Nephron (organoid): Measurements from ENCODE around the gene C10orf67.

Experiments
- H3K27ac Mint-ChIP-seq, 3 experiments: 2 replicates each; pipeline ENCODE4 v1.8.0; 2020; ENCODE audit warnings: mixed read lengths in 3 of 3, mild to moderate bottlenecking in 2 of 3, moderate library complexity in 1 of 3
- H3K27me3 Mint-ChIP-seq: 2 replicates; pipeline ENCODE4 v1.8.0; 2021; ENCODE audit warnings: low read depth, mild to moderate bottlenecking, moderate library complexity, mixed read lengths
- H3K36me3 Mint-ChIP-seq: 2 replicates; pipeline ENCODE4 v1.8.0; 2020; ENCODE audit warnings: low read depth, mixed read lengths
- H3K4me1 Mint-ChIP-seq: 2 replicates; pipeline ENCODE4 v1.8.0; 2020; ENCODE audit warnings: mixed read lengths
- H3K4me3 Mint-ChIP-seq, 3 experiments: 2 replicates each; pipeline ENCODE4 v1.8.0; 2020; ENCODE audit warnings: mild to moderate bottlenecking in 3 of 3, mixed read lengths in 3 of 3, moderate library complexity in 2 of 3
- H3K9me3 Mint-ChIP-seq: 2 replicates; pipeline ENCODE4 v1.8.0; 2020; ENCODE audit warnings: mixed read lengths
- CTCF ChIP-seq, 3 experiments: fragments of 200-600 bp; sonication (generic); IDR thresholded peaks; one replicate each; pipeline ENCODE4 v1.5.0; 2021; ENCODE audit warnings: antibody characterized with exemption in 3 of 3; ENCODE audit not compliant: unreplicated experiment in 3 of 3

C10orf67 gene

GRCh38 chr10:23190872-23191763 is 153.5 kb downstream of the C10orf67 start:
- peaks cover 5% of the 10 kb centered on the region for H3K9me3 Mint-ChIP-seq
- no peak for TF ChIP-seq CTCF (IDR thresholded peaks at IDR 0.05; ENCODE audit: unreplicated experiment in 3 of 3)
- H3K4me1 Mint-ChIP-seq: peaks cover 6% of the 10 kb centered on the region
- no peak overlapping the region for H3K27ac Mint-ChIP-seq
- H3K36me3 Mint-ChIP-seq: no peaks in the 10 kb centered on the region
- H3K27me3 Mint-ChIP-seq: peaks cover 97% of the 10 kb centered on the region
- H3K4me3 Mint-ChIP-seq: peak overlapping the region; percentile 55 to 63 (median 60)

- H3K27me3 Mint-ChIP-seq: peaks cover 97% of the 10 kb centered on the region
- no peaks in the 10 kb centered on the region for H3K36me3 Mint-ChIP-seq
- peaks cover 5% of the 10 kb centered on the region for H3K9me3 Mint-ChIP-seq
- TF ChIP-seq CTCF (IDR thresholded peaks at IDR 0.05; ENCODE audit: unreplicated experiment in 3 of 3): no peak
- H3K4me1 Mint-ChIP-seq: no peaks in the 10 kb centered on the region
- no peak overlapping the region for H3K4me3 Mint-ChIP-seq
- H3K27ac Mint-ChIP-seq: no peak overlapping the region
Measured at GRCh38 chr10:23189024-23189423, 155.6 kb downstream of the C10orf67 start.

GRCh38 chr10:23187155-23187554 is 157.4 kb downstream of the C10orf67 start:
- Mint-ChIP-seq H3K4me3 (no peak overlapping the region), H3K27me3 (peaks cover 96% of the 10 kb centered on the region), H3K4me1 (no peaks in the 10 kb centered on the region), H3K36me3 (no peaks in the 10 kb centered on the region), H3K27ac (no peak overlapping the region), H3K9me3 (peaks cover 2% of the 10 kb centered on the region)
- TF ChIP-seq CTCF (IDR thresholded peaks at IDR 0.05; ENCODE audit: unreplicated experiment in 3 of 3): no peak

GRCh38 chr10:23186697-23187096 is 157.9 kb downstream of the C10orf67 start:
- Mint-ChIP-seq H3K4me1 (no peaks in the 10 kb centered on the region), H3K36me3 (no peaks in the 10 kb centered on the region), H3K27ac (no peak overlapping the region), H3K4me3 (no peak overlapping the region), H3K27me3 (peaks cover 96% of the 10 kb centered on the region), H3K9me3 (peaks cover 2% of the 10 kb centered on the region)
- no peak for TF ChIP-seq CTCF (IDR thresholded peaks at IDR 0.05; ENCODE audit: unreplicated experiment in 3 of 3)

- H3K4me3 Mint-ChIP-seq: no peak overlapping the region
- no peak for TF ChIP-seq CTCF (IDR thresholded peaks at IDR 0.05; ENCODE audit: unreplicated experiment in 3 of 3)
- peaks cover 96% of the 10 kb centered on the region for H3K27me3 Mint-ChIP-seq
- H3K9me3 Mint-ChIP-seq: peaks cover 2% of the 10 kb centered on the region
- H3K27ac Mint-ChIP-seq: no peak overlapping the region
- no peaks in the 10 kb centered on the region for H3K36me3 Mint-ChIP-seq
- H3K4me1 Mint-ChIP-seq: no peaks in the 10 kb centered on the region
Measured at GRCh38 chr10:23186178-23186577, 158.4 kb downstream of the C10orf67 start.
